Measurements from ENCODE around the gene NCAPH2. TPM values are rescaled to one million over a fixed set of nuclear protein-coding genes. Genes with fewer than 3 reads are reported as not detected.
"Not testable (repeated sequence)": the region's sequence is repeated elsewhere in the genome, so short reads cannot be mapped to it uniquely, and the experiment has no call there.

The NCAPH2 gene
- total RNA-seq, 1 donor from 2014 or later: 28.8 TPM

DNA sequence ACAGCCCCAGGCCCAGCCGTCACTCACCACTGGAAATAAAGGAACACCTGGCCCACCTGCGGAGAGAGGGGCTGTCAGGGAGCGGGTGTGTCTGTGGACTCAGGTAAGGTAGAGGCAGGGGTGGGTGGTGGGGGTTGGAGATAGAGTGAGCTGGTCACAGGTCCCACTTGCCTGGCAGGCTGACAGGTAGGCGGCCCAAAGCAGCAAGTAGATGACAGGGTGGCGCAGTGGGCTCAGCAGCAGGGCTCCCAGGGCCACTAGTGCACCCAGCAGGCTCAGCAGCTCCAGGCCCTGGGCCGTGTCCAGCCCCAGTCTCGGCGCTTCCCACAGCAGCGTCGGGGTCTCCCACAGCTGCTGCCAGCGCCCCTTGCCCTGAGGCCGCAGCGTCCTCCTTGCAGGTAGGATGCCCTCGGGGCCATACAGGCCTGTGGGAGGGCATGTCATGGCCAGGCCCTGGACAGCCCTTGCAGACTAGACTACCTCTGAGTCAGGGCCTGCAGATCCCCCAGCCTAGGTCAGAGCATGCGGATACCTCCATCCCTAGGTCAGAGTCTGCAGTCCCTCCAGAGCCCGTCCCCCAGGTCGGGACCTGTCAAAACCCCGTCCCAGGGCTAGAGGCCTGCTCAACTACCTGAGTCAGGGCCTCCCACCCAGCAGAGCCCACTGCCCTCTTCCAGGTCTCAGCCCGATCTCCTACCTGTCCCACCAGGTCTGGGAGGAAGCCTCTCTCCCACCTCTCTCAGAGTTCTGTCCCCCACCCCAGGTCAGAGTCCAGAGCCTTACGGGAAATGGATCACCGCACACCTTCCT is 1.2 kb upstream of the NCAPH2 start:
- intact Hi-C loops (cut with DNase I): no loop called here
- peak; percentile 6 for ATAC-seq (ENCODE audit: poor library complexity)
- peak; percentile 67 for DNase-seq

DNA sequence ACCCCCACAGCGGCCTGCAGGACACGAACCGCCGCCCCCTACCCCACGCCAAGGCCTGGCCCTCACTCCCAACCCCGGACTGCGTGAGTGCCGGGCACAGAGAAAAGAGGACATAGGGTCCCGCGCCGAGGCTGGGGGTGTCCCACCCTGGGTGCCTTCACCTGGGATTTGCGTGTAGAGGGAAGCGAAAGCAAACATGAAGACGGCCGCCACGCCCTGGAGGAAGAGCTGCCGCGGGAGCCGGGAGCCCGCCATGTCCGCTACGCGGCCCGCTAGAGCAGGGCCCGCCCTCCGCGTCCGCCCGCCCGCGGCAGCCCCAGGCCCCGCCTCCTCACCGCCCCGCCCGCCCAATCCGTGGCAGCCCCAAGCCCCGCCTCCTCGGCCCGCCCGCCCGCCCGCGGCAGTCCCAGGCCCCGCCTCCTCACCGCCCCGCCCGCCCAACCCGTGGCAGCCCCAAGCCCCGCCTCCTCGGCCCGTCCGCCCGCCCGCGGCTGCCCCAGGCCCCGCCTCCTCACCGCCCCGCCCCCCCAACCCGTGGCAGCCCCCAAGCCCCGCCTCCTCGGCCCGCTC is 518 bp upstream of the NCAPH2 start, which contains the start of gene LMF2:
Gene LMF2, minus strand, starts transcription at position 282 of the 570 bp plus-strand sequence. Its CDS starts 27 bp downstream, at position 255.
- ATAC-seq (ENCODE audit: poor library complexity) (peak; percentile 89), DNase-seq (peak; percentile 94)
- intact Hi-C loops (cut with DNase I): no loop called here

- DNase-seq (no peak), ATAC-seq (ENCODE audit: poor library complexity) (no peak)
- intact Hi-C loops (cut with DNase I): no loop called here
Observed at GRCh38 chr22:50508897-50509296, 873 bp downstream of the NCAPH2 start.

DNA sequence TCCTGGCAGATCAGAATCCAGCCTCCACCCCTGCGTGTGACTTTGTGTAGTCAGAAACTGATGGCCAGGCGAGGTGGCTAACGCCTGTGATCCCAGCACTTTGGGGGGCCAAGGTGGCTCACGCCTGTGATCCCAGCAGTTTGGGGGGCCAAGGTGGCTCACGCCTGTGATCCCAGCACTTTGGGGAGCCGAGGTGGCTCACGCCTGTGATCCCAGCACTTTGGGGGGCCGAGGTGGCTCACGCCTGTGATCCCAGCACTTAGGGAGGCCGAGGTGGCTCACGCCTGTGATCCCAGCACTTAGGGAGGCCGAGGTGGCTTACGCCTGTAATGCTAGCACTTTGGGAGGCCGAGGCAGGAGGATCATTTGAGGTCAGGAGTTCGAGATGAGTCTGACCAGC is 5.2 kb downstream of the NCAPH2 start:
- no peak for DNase-seq
- intact Hi-C loops (cut with DNase I): no loop called here
- no peak for ATAC-seq (ENCODE audit: poor library complexity)

DNA sequence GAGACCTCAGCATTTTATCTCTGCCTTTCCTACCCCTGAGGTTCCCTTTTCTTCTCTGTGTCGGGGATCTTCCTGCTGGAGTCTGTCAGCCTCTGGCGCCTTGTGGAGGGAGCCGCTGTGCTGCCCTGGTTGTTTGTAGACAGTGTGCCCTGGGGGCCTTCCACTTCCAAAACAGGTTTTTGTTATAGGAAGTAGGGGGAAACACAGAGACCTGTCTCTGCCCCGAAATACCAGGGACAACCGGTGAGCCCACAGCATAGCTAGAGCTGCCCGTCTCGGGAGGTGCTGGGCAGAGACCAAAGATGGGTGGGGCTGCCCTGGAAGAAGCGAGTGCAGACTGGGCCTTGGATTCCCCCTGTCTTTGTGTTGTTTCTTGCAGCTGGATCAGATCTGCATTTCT is 8.0 kb downstream of the NCAPH2 start:
- DNase-seq: no peak
- intact Hi-C loops (cut with DNase I): no loop called here
- ATAC-seq (ENCODE audit: poor library complexity): no peak

DNA sequence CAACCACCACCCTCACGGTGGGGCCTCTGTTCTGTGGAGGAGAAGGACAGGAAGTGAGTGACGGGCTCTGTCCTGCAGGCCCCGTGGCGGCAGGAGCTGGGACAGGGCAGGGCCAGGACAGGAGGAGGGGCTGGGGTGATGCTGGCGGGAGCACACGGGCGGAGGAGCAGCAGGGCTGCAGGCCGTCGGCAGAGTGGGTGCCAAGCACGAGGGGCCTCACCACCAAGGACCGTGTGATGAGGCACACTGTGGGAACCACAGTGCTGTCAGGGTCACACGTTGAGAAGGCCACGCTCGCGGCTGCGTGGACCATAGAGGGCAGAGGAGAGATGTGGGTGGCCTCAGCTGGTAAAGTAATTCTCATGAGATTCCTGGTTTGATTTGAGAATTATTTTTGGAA is 8.9 kb downstream of the NCAPH2 start:
- no peak for ATAC-seq (ENCODE audit: poor library complexity)
- intact Hi-C loops (cut with DNase I): no loop called here
- DNase-seq: no peak

GRCh38 chr22:50517495-50518260 is 9.7 kb downstream of the NCAPH2 start:
- ATAC-seq (ENCODE audit: poor library complexity) (no peak), DNase-seq (no peak)
- intact Hi-C loops (cut with DNase I): no loop called here

GRCh38 chr22:50518606-50519005 is 10.6 kb downstream of the NCAPH2 start:
- no peak for DNase-seq
- intact Hi-C loops (cut with DNase I): no loop called here
- no peak for ATAC-seq (ENCODE audit: poor library complexity)

- DNase-seq (no peak), ATAC-seq (ENCODE audit: poor library complexity) (no peak)
- intact Hi-C loops (cut with DNase I): no loop called here
Observed at GRCh38 chr22:50519151-50519550, 11.1 kb downstream of the NCAPH2 start.

- intact Hi-C loops (cut with DNase I); DNase-seq; ATAC-seq (ENCODE audit: poor library complexity): not testable (repeated sequence)
Observed at GRCh38 chr22:50520184-50520583, 12.2 kb downstream of the NCAPH2 start.

DNA sequence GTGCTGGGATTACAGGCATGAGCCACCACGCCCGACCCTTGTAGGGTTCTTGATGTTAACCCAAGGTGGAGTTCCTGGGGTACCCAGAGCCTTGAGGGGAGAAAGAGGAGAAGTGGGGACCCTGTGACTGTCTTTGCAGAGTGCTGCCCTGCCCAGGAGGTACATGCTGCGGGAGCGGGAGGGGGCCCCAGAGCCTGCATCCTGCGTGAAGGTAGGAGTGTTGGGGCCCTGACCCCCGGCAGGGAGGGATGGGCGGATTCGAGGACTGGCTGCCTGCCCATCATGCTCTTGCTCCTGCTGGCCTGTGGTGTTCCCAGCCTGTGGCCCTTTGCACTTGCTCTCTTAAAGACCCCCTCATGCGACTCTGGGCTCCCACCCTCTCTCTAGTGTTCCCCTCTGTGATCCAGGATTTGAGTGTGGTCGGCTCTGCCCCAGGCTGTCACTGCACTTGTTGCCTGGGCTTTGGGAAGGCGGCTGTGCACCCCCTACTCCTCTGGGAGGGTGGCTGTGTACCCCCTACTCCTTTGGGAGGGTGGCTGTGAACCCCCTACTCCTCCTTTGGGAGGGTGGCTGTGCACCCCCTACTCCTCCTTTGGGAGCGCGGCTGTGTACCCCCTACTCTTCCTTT is 12.9 kb downstream of the NCAPH2 start:
- intact Hi-C loops (cut with DNase I): no loop called here
- ATAC-seq (ENCODE audit: poor library complexity) (no peak), DNase-seq (no peak)

DNA sequence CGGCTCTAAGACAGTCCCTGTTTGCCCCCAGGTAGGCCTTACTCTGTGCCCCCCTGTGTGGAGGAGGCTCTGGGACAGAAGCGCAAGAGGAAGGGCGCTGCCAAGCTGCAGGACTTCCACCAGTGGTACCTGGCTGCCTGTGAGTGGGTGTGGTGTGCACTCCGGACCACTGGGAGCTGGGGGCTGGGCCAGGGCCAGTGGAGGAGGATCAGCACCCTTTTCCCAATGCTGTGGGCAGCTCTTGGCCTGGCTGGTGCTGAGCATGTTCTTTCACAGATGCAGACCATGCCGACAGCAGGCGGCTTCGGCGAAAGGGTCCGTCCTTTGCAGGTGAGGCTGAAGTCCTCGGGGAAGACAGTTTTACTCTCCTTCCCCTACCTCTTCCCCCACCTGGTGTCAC is 13.7 kb downstream of the NCAPH2 start:
- DNase-seq: no peak

DNA sequence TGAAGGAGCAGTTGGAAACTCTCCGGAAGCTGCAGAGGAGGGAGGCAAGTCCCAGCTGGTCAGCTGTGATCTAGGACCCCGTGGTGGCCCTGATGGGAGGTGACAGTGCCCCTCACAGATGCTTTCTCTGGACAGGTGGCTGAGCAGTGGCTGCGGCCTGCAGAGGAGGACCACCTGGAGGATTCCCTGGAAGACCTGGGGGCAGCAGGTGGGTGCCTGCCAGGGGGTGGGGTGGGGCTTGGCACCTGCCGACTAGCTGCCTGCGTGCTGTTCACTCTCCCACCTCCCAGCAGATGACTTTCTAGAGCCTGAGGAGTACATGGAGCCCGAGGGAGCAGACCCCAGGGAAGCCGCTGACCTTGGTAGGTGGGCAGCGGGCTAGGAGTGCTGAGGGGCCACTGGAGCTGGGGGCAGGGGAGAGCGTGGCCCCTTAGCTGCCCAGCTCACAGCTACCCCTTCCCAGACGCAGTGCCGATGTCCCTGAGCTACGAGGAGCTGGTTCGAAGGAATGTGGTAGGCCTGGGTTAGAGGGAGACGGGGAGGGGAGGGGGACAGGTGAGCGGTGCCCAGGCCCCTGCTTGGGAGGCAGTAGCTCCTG is 14.3 kb downstream of the NCAPH2 start:
- no peak for ATAC-seq (ENCODE audit: poor library complexity)
- intact Hi-C loops (cut with DNase I): no loop called here
- DNase-seq: no peak

More for the DNA sequence above, 13.7 kb downstream of the NCAPH2 start:
- intact Hi-C loops (cut with DNase I): no loop called here
- no peak for ATAC-seq (ENCODE audit: poor library complexity)

- no peak for DNase-seq
- no peak for ATAC-seq (ENCODE audit: poor library complexity)
- intact Hi-C loops (cut with DNase I): no loop called here
Observed at GRCh38 chr22:50522806-50523438, 14.9 kb downstream of the NCAPH2 start.

GRCh38 chr22:50523458-50523805 is 15.4 kb downstream of the NCAPH2 start:
- DNase-seq: no peak
- intact Hi-C loops (cut with DNase I): no loop called here
- ATAC-seq (ENCODE audit: poor library complexity): no peak

DNA sequence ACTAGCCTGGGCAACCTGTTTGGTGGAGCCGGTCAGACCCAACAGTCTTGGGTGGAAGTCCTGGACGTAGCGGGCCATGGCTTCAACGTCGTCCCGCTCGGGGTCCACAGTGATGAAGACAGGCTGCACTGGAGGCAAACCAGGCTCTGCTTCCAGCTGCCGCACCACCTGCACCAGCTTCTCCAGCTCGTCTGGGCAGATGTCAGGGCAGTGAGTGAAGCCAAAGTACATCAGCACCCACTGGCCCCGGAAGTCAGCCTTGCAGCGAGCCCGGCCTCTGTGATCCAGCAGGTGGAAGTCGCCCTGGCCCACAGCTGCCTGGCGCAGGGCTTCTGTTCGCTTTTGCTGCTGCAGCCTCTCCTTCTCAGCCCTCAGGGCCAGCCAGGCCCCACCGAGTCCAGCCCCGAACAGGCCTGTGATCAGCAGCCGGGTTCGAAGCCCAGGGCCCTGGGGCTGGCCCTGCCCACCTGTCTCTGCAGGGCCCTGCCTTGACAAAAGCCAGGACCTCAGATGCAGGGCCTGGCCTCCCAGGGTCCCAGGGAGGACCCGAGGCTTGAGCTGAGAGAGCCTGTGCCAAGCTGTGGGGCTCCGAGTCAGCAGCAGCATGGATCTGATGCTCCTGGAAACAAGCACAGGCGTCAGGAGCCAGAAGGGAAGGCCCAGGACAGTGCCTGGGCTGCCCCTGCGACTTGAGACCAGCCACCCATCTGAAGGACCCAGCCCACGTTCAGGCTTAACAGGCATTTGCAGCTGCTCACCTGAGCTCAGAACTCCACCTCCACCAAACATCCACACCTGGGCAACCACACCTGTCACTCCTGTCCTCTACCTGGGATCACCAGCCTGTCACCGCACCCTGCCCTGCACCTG is 16.0 kb downstream of the NCAPH2 start:
- intact Hi-C loops (cut with DNase I): no loop called here
- no peak for ATAC-seq (ENCODE audit: poor library complexity)

GRCh38 chr22:50524676-50525103 is 16.7 kb downstream of the NCAPH2 start:
- intact Hi-C loops (cut with DNase I): no loop called here
- ATAC-seq (ENCODE audit: poor library complexity): no peak

More for the DNA sequence above, 16.0 kb downstream of the NCAPH2 start:
- no peak for DNase-seq

More at GRCh38 chr22:50524676-50525103, 16.7 kb downstream of the NCAPH2 start:
- no peak for DNase-seq

All from Right ventricle myocardium superior (tissue), 1 donor.